Measurements from ENCODE around the gene ZNF732.

DNA sequence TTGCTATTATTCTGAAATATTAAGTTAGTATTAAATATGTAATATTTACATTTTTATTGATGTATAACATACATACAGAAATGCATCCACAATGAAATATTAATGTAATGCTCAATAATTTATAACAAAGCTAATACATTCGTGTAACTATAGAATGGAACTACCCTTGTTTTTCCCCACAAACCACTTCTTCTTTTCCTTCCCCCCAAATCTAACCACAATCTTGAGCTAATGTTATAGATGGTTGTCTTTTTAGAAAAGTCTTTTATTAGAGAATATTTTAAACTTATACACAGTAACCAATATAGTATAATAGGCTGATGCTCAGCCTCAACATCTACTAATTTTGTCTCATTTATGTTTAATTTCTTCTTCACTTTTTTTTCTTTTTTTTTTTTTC is 4.5 kb upstream of the ZNF732 start:
- TF ChIP-seq POLR2AphosphoS5 (IDR thresholded peaks at IDR 0.05; ENCODE audit: low read depth, low read length) (no peak), POLR2A (IDR thresholded peaks at IDR 0.05; ENCODE audit: low read depth, low read length) (no peak)
